Activated T-cell treated with anti-CD3 and anti-CD28 coated beads, Interleukin-2, amount 50 U/mL, for 4 hours (primary cell): ENCODE data around the gene SENP1. TPM values are rescaled to one million over a fixed set of nuclear protein-coding genes. Genes with fewer than 3 reads are reported as not detected.

ENCODE experiments used
- ATAC-seq, 2 donors: fragments of 200-7000 bp; cut with Tn5 transposase; one replicate each; pipeline ENCODE4 v1.10.0; 2021
- DNase-seq: peaks from one replicate; pipeline ENCODE4 v3.0.0-alpha.2; 2020
- H3K27me3 Mint-ChIP-seq: one replicate; pipeline ENCODE4 v1.8.0; 2021; ENCODE audit warnings: low read depth, mixed read lengths
- H3K36me3 Mint-ChIP-seq: one replicate; pipeline ENCODE4 v1.8.0; 2022; ENCODE audit warnings: mixed read lengths; ENCODE audit not compliant: insufficient read depth
- H3K4me1 Mint-ChIP-seq: one replicate; pipeline ENCODE4 v1.8.0; 2021; ENCODE audit warnings: low read depth, mixed read lengths
- H3K4me3 Mint-ChIP-seq: one replicate; pipeline ENCODE4 v1.8.0; 2021; ENCODE audit warnings: mild to moderate bottlenecking, moderate library complexity, mixed read lengths
- H3K9me3 Mint-ChIP-seq: one replicate; pipeline ENCODE4 v1.8.0; 2021; ENCODE audit warnings: mixed read lengths
- total RNA-seq, 3 donors: library from RNA; stranded (reverse); gene quantifications; one replicate each; pipeline ENCODE4 v1.2.1, GENCODE V29; 2021

Gene SENP1
- total RNA-seq, 3 donors from 2014 or later, result 44.3 to 54.0 (median 46.5) TPM

GRCh38 chr12:48043771-48044170, 62.1 kb downstream of the SENP1 start:
- no peak for DNase-seq
- H3K4me3 Mint-ChIP-seq, result no peak overlapping the region
- no peak for ATAC-seq
- peaks cover 39% of the 10 kb centered on the region for H3K36me3 Mint-ChIP-seq
- H3K4me1 Mint-ChIP-seq, result no peaks in the 10 kb centered on the region
- no peaks in the 10 kb centered on the region for H3K9me3 Mint-ChIP-seq
- no peaks in the 10 kb centered on the region for H3K27me3 Mint-ChIP-seq

GRCh38 chr12:48041591-48042423, 64.1 kb downstream of the SENP1 start:
- H3K27me3 Mint-ChIP-seq, result no peaks in the 10 kb centered on the region
- no peak for DNase-seq
- H3K36me3 Mint-ChIP-seq, result peaks cover 27% of the 10 kb centered on the region
- no peak overlapping the region for H3K4me3 Mint-ChIP-seq
- peaks cover 6% of the 10 kb centered on the region for H3K4me1 Mint-ChIP-seq
- H3K9me3 Mint-ChIP-seq, result no peaks in the 10 kb centered on the region
- no peak for ATAC-seq

- no peaks in the 10 kb centered on the region for H3K27me3 Mint-ChIP-seq
- ATAC-seq, result no peak
- DNase-seq, result no peak
- no peaks in the 10 kb centered on the region for H3K9me3 Mint-ChIP-seq
- peaks cover 15% of the 10 kb centered on the region for H3K36me3 Mint-ChIP-seq
- H3K4me1 Mint-ChIP-seq, result peaks cover 6% of the 10 kb centered on the region
- no peak overlapping the region for H3K4me3 Mint-ChIP-seq
Observed at GRCh38 chr12:48040354-48040753, 65.5 kb downstream of the SENP1 start.

GRCh38 chr12:48039151-48039550, 66.7 kb downstream of the SENP1 start:
- Mint-ChIP-seq H3K27me3 (no peaks in the 10 kb centered on the region), H3K4me1 (peaks cover 6% of the 10 kb centered on the region), H3K9me3 (no peaks in the 10 kb centered on the region), H3K4me3 (no peak overlapping the region), H3K36me3 (peaks cover 10% of the 10 kb centered on the region)
- DNase-seq, result no peak
- ATAC-seq, result no peak

GRCh38 chr12:48038085-48038484, 67.8 kb downstream of the SENP1 start:
- Mint-ChIP-seq H3K4me3 (no peak overlapping the region), H3K4me1 (peaks cover 6% of the 10 kb centered on the region), H3K9me3 (no peaks in the 10 kb centered on the region), H3K36me3 (peaks cover under 1% of the 10 kb centered on the region), H3K27me3 (no peaks in the 10 kb centered on the region)
- ATAC-seq (no peak), DNase-seq (no peak)

- H3K36me3 Mint-ChIP-seq, result no peaks in the 10 kb centered on the region
- DNase-seq (no peak), ATAC-seq (no peak)
- no peak overlapping the region for H3K4me3 Mint-ChIP-seq
- H3K4me1 Mint-ChIP-seq, result peaks cover 6% of the 10 kb centered on the region
- H3K9me3 Mint-ChIP-seq, result no peaks in the 10 kb centered on the region
- H3K27me3 Mint-ChIP-seq, result no peaks in the 10 kb centered on the region
Observed at GRCh38 chr12:48037267-48037915, 68.5 kb downstream of the SENP1 start.

- Mint-ChIP-seq H3K4me1 (peaks cover 6% of the 10 kb centered on the region), H3K9me3 (no peaks in the 10 kb centered on the region), H3K4me3 (no peak overlapping the region), H3K36me3 (no peaks in the 10 kb centered on the region), H3K27me3 (no peaks in the 10 kb centered on the region)
- ATAC-seq (no peak), DNase-seq (no peak)
Observed at GRCh38 chr12:48036818-48037217, 69.1 kb downstream of the SENP1 start.

- no peak for ATAC-seq
- Mint-ChIP-seq H3K4me3 (no peak overlapping the region), H3K36me3 (no peaks in the 10 kb centered on the region), H3K27me3 (no peaks in the 10 kb centered on the region), H3K4me1 (peaks cover 6% of the 10 kb centered on the region), H3K9me3 (no peaks in the 10 kb centered on the region)
- DNase-seq, result no peak
Observed at GRCh38 chr12:48034835-48035805, 70.8 kb downstream of the SENP1 start.

GRCh38 chr12:48033451-48033850, 72.4 kb downstream of the SENP1 start:
- ATAC-seq (no peak), DNase-seq (no peak)
- Mint-ChIP-seq H3K27me3 (no peaks in the 10 kb centered on the region), H3K36me3 (no peaks in the 10 kb centered on the region), H3K9me3 (no peaks in the 10 kb centered on the region), H3K4me1 (peaks cover 6% of the 10 kb centered on the region), H3K4me3 (no peak overlapping the region)

GRCh38 chr12:48032597-48032996, 73.3 kb downstream of the SENP1 start:
- DNase-seq, result no peak

GRCh38 chr12:48031135-48031960, 74.5 kb downstream of the SENP1 start:
- Mint-ChIP-seq H3K4me3 (no peak overlapping the region), H3K4me1 (no peaks in the 10 kb centered on the region), H3K36me3 (no peaks in the 10 kb centered on the region), H3K9me3 (no peaks in the 10 kb centered on the region), H3K27me3 (no peaks in the 10 kb centered on the region)
- no peak for DNase-seq
- no peak for ATAC-seq

More at GRCh38 chr12:48032597-48032996, 73.3 kb downstream of the SENP1 start:
- Mint-ChIP-seq H3K4me1 (peaks cover under 1% of the 10 kb centered on the region), H3K4me3 (no peak overlapping the region), H3K27me3 (no peaks in the 10 kb centered on the region), H3K9me3 (no peaks in the 10 kb centered on the region), H3K36me3 (no peaks in the 10 kb centered on the region)
- ATAC-seq, result no peak

- Mint-ChIP-seq H3K27me3 (no peaks in the 10 kb centered on the region), H3K4me3 (no peak overlapping the region), H3K36me3 (no peaks in the 10 kb centered on the region), H3K9me3 (no peaks in the 10 kb centered on the region), H3K4me1 (no peaks in the 10 kb centered on the region)
- ATAC-seq (no peak), DNase-seq (no peak)
Observed at GRCh38 chr12:48030173-48030650, 75.7 kb downstream of the SENP1 start.

GRCh38 chr12:48029491-48030172, 76.2 kb downstream of the SENP1 start:
- no peaks in the 10 kb centered on the region for H3K9me3 Mint-ChIP-seq
- no peaks in the 10 kb centered on the region for H3K27me3 Mint-ChIP-seq
- no peak for DNase-seq
- no peak overlapping the region for H3K4me3 Mint-ChIP-seq
- no peaks in the 10 kb centered on the region for H3K36me3 Mint-ChIP-seq
- H3K4me1 Mint-ChIP-seq, result no peaks in the 10 kb centered on the region
- ATAC-seq, result no peak
